MV-4-11 (cell line): ENCODE data around the gene ERC2.

Experiments used
- DNase-seq: peaks from one replicate; lab custom pipeline; 2025; lab: John Stamatoyannopoulos, UW

The ERC2 gene

GRCh38 chr3:55584716-55585368 is 883.4 kb downstream of the ERC2 start:
- no peak for DNase-seq

- no peak for DNase-seq
Observed at GRCh38 chr3:55584030-55584429, 884.2 kb downstream of the ERC2 start.

GRCh38 chr3:55583475-55583874 is 884.8 kb downstream of the ERC2 start:
- no peak for DNase-seq

- DNase-seq: no peak
Observed at GRCh38 chr3:55579496-55579895, 888.8 kb downstream of the ERC2 start.

- DNase-seq: no peak
Observed at GRCh38 chr3:55576621-55577388, 891.5 kb downstream of the ERC2 start.

GRCh38 chr3:55574671-55575070 is 893.6 kb downstream of the ERC2 start:
- DNase-seq: no peak

- DNase-seq: no peak
Observed at GRCh38 chr3:55572816-55573215, 895.5 kb downstream of the ERC2 start.

GRCh38 chr3:55571913-55572312 is 896.4 kb downstream of the ERC2 start:
- DNase-seq: no peak

GRCh38 chr3:55571216-55571813 is 897.0 kb downstream of the ERC2 start:
- no peak for DNase-seq

- no peak for DNase-seq
Observed at GRCh38 chr3:55570271-55570711, 898.0 kb downstream of the ERC2 start.

GRCh38 chr3:55569033-55569599 is 899.2 kb downstream of the ERC2 start:
- DNase-seq: no peak

GRCh38 chr3:55567615-55568014 is 900.7 kb downstream of the ERC2 start:
- DNase-seq: peak; percentile 3

GRCh38 chr3:55567121-55567520 is 901.1 kb downstream of the ERC2 start:
- DNase-seq: no peak

GRCh38 chr3:55565521-55565920 is 902.7 kb downstream of the ERC2 start:
- no peak for DNase-seq

GRCh38 chr3:55564726-55565125 is 903.5 kb downstream of the ERC2 start:
- no peak for DNase-seq

- DNase-seq: no peak
Observed at GRCh38 chr3:55562700-55563099, 905.6 kb downstream of the ERC2 start.

GRCh38 chr3:55559500-55560423 is 908.5 kb downstream of the ERC2 start:
- DNase-seq: no peak

- DNase-seq: no peak
Observed at GRCh38 chr3:55558316-55558715, 910.0 kb downstream of the ERC2 start.

- DNase-seq: no peak
Observed at GRCh38 chr3:55557549-55557948, 910.7 kb downstream of the ERC2 start.

GRCh38 chr3:55556619-55557537 is 911.4 kb downstream of the ERC2 start:
- DNase-seq: no peak
